ENCODE results near the gene NRDC.

GRCh38 chr1:51790385-51790784 is 88.1 kb downstream of the NRDC start:
- TF ChIP-seq POLR2A (IDR thresholded peaks at IDR 0.05; ENCODE audit: low read depth, low read length) = no peak
- TF ChIP-seq POLR2AphosphoS5 (IDR thresholded peaks at IDR 0.05; ENCODE audit: low read depth, low read length) = no peak

Measured in GM12892 (cell line).